GM12878 (cell line): Measurements from ENCODE around the gene EHBP1. TPM values are rescaled to one million over a fixed set of nuclear protein-coding genes. Genes with fewer than 3 reads are reported as not detected.

Experiments used
- ATAC-seq: fragments of 200-7000 bp; cut with Tn5 transposase; 3 replicates; pipeline ENCODE4 v1.9.1; 2020; ENCODE audit warnings: mild to moderate bottlenecking, moderate library complexity
- BruUV-seq: library from RNA; stranded (reverse); fragments of 400-500 nt; replicated peaks from 2 replicates; lab custom pipeline; 2021; lab: Mats Ljungman, UMichigan
- CTCF ChIA-PET: fragments of 300-600 bp; sonication (Branson Sonifier 250); formaldehyde crosslinking; extraction: SDS; loops from one replicate; lab custom pipeline; 2021; ENCODE audit warnings: inconsistent platforms; lab: Yijun Ruan, JAX
- POLR2A ChIA-PET: fragments of 350-600 bp; formaldehyde crosslinking; extraction: SDS; loops from one replicate; lab custom pipeline; 2021; ENCODE audit warnings: inconsistent platforms; lab: Charles Lee
- RAD21 ChIA-PET: fragments of 300-600 bp; sonication (Branson Sonifier 250); formaldehyde crosslinking; loops from one replicate; lab custom pipeline; 2023; ENCODE audit warnings: antibody characterized with exemption; ENCODE audit not compliant: unreplicated experiment; lab: Charles Lee
- SMC1A ChIA-PET: fragments of 300-600 bp; sonication (Branson Sonifier 250); formaldehyde crosslinking; loops from one replicate; lab custom pipeline; 2023; ENCODE audit not compliant: unreplicated experiment, uncharacterized antibody; lab: Charles Lee
- DNase-seq: peaks from one replicate; pipeline ENCODE4 v3.0.0-alpha.2; 2011; ENCODE audit warnings: low read depth, low spot score
- FAIRE-seq: peaks from 3 replicates; lab custom pipeline; 2011; peaks lifted over from hg19 to GRCh38; lab: Jason Lieb, UNC
- H2AFZ ChIP-seq: 2 replicates; pipeline ENCODE4 v1.6.0; 2011; ENCODE audit warnings: low read depth, low read length, control low read depth; ENCODE audit not compliant: control insufficient read depth
- H3K27ac ChIP-seq: 2 replicates; pipeline ENCODE4 v1.5.1; 2011; ENCODE audit warnings: control low read depth; ENCODE audit not compliant: control insufficient read depth, insufficient read depth
- H3K27me3 ChIP-seq, 2 experiments: replicated peaks in 1 of 2; 2 replicates each; pipeline versions ENCODE4 v1.6.0 to v1.6.1; 2011; ENCODE audit warnings: low read length in 1 of 2; ENCODE audit not compliant: control insufficient read depth in 2 of 2, insufficient read depth in 2 of 2
- H3K36me3 ChIP-seq, 2 experiments: 2 replicates each; pipeline ENCODE4 v1.5.1; 2011; ENCODE audit warnings: low read length in 1 of 2; ENCODE audit not compliant: control insufficient read depth in 2 of 2, insufficient read depth in 2 of 2
- H3K4me1 ChIP-seq: 2 replicates; pipeline ENCODE4 v1.6.1; 2011; ENCODE audit warnings: mild to moderate bottlenecking, low read length, moderate library complexity, mixed read lengths; ENCODE audit not compliant: control insufficient read depth, insufficient read depth
- H3K4me2 ChIP-seq: 2 replicates; pipeline ENCODE4 v1.6.0; 2011; ENCODE audit warnings: control low read depth; ENCODE audit not compliant: control insufficient read depth, insufficient read depth
- H3K4me3 ChIP-seq: fragments of 200-600 bp; sonication (generic); 2 replicates; pipeline ENCODE4 v1.5.1; 2016
- H3K79me2 ChIP-seq: 2 replicates; pipeline ENCODE4 v1.6.0; 2011; ENCODE audit warnings: low read length; ENCODE audit not compliant: control insufficient read depth, insufficient read depth
- H3K9ac ChIP-seq: 2 replicates; pipeline ENCODE4 v1.8.0; 2011; ENCODE audit warnings: low read length, control low read depth, mixed read lengths; ENCODE audit not compliant: control insufficient read depth, insufficient read depth
- H3K9me3 ChIP-seq: replicated peaks from 3 replicates; pipeline ENCODE4 v1.5.1; 2011; ENCODE audit warnings: mild to moderate bottlenecking, low read length; ENCODE audit not compliant: control insufficient read depth, insufficient read depth
- H4K20me1 ChIP-seq: 2 replicates; pipeline ENCODE4 v1.6.0; 2011; ENCODE audit not compliant: control insufficient read depth, insufficient read depth
- BRCA1 ChIP-seq: IDR thresholded peaks from 2 replicates; pipeline ENCODE4 v1.6.1; 2011; ENCODE audit warnings: low read depth, low read length, improper control_type of control experiment
- EGR1 ChIP-seq, 2 experiments: IDR thresholded peaks; 1 replicate in 1 of 2; 2 replicates in 1 of 2; pipeline ENCODE4 v1.6.1; 2011 to 2012; ENCODE audit warnings: low read depth in 2 of 2, low read length in 2 of 2, borderline replicate concordance in 1 of 2, mild to moderate bottlenecking in 1 of 2, moderate library complexity in 1 of 2
- ETV6 ChIP-seq, 2 experiments: fragments of 450-650 bp in 1 of 2; IDR thresholded peaks in 1 of 2; conservative IDR thresholded peaks in 1 of 2; 2 replicates each; pipeline ENCODE4 v1.6.1; 2014; ENCODE audit warnings: antibody characterized with exemption in 1 of 2, borderline replicate concordance in 1 of 2, low read depth in 1 of 2, mild to moderate bottlenecking in 1 of 2, moderate library complexity in 1 of 2
- MYC ChIP-seq: IDR thresholded peaks from 2 replicates; pipeline ENCODE4 v1.6.1; 2011; ENCODE audit warnings: mild to moderate bottlenecking, low read length, moderate library complexity, inconsistent platforms; ENCODE audit not compliant: insufficient read depth, insufficient replicate concordance, insufficient read length, severe bottlenecking
- NFYA ChIP-seq: IDR thresholded peaks from 2 replicates; pipeline ENCODE4 v1.6.1; 2011; ENCODE audit warnings: low read depth, mild to moderate bottlenecking, low read length, improper control_type of control experiment, borderline replicate concordance
- RAD51 ChIP-seq: fragments of 450-650 bp; IDR thresholded peaks from 2 replicates; pipeline ENCODE4 v1.6.1; 2016; ENCODE audit warnings: moderate library complexity, mild to moderate bottlenecking, inconsistent platforms
- RUNX3 ChIP-seq: IDR thresholded peaks from 2 replicates; pipeline ENCODE4 v1.6.1; 2012; ENCODE audit warnings: low read length, inconsistent platforms
- SIN3A ChIP-seq: IDR thresholded peaks from 2 replicates; pipeline ENCODE4 v1.6.1; 2012; ENCODE audit warnings: low read depth, low read length, improper control_type of control experiment
- TCF3 ChIP-seq: IDR thresholded peaks from 2 replicates; pipeline ENCODE4 v1.6.1; 2012; ENCODE audit warnings: low read depth, mild to moderate bottlenecking, low read length, borderline replicate concordance; ENCODE audit not compliant: insufficient read depth
- ZBED1 ChIP-seq: IDR thresholded peaks from 2 replicates; pipeline ENCODE4 v1.6.1; 2016; ENCODE audit warnings: borderline replicate concordance
- WGBS: methylation state at CpG from one replicate; pipeline ENCODE4 v1.1.6; 2016; ENCODE audit warnings: low lambda C conversion rate; ENCODE audit not compliant: insufficient replicate concordance, insufficient coverage; ENCODE audit errors: missing lambda C conversion rate; 5-methylcytosine and 5-hydroxymethylcytosine counted together
- in situ Hi-C: fragments of 300-500 bp; cut with MboI; formaldehyde crosslinking; loops from 9 replicates; pipeline ENCODE4 v1.14.3; 2018; ENCODE audit warnings: mixed read lengths
- intact Hi-C: fragments of 100-400 bp; cut with micrococcal nuclease; formaldehyde crosslinking; loops from one replicate; pipeline ENCODE4 v1.14.2; 2022; ENCODE audit not compliant: unreplicated experiment
- polyA plus RNA-seq, 11 experiments: library from polyadenylated mRNA; depleted of rRNA in 4 of 11; unstranded in 6 of 11; stranded (reverse) in 5 of 11; fragments of >200 nt; fragmentation: Nextera tagmentation in 4 of 11; fragmentation: Illumina TruSeq in 1 of 11; extraction: Ambion mirVana in 4 of 11; extraction: Trizol in 1 of 11; gene quantifications; 1 replicate in 1 of 11; 2 replicates in 10 of 11; pipeline versions ENCODE4 v1.2.1 to v1.2.3, GENCODE V29; 2011 to 2016; ENCODE audit warnings: inconsistent platforms in 2 of 11, missing spikeins in 2 of 11, low read depth in 1 of 11
- total RNA-seq, 4 experiments: library from RNA; depleted of rRNA in 3 of 4; stranded (reverse); fragments of >200 nt in 3 of 4; fragmentation: Illumina TruSeq in 1 of 4; extraction: Trizol in 1 of 4; gene quantifications; 2 replicates each; pipeline versions ENCODE4 v1.2.1 to v1.2.3, GENCODE V29; 2013 to 2021
- TF ChIP-seq, protein P1 (sequence below): IDR thresholded peaks from 2 replicates; pipeline ENCODE4 v1.6.1; 2012; ENCODE audit warnings: mild to moderate bottlenecking, low read depth, low read length
- TF ChIP-seq, protein P2 (sequence below): fragments of 450-650 bp; IDR thresholded peaks from 2 replicates; pipeline ENCODE4 v1.6.1; 2018; ENCODE audit warnings: borderline replicate concordance, mild to moderate bottlenecking; ENCODE audit not compliant: partially characterized antibody

The EHBP1 gene
- total and polyA plus RNA-seq, 10 of the 15 experiments (the other 5 are each of a cell fraction or from before 2014, with no cell fraction given) = 5.7 to 26.1 (median 13.6) TPM

DNA sequence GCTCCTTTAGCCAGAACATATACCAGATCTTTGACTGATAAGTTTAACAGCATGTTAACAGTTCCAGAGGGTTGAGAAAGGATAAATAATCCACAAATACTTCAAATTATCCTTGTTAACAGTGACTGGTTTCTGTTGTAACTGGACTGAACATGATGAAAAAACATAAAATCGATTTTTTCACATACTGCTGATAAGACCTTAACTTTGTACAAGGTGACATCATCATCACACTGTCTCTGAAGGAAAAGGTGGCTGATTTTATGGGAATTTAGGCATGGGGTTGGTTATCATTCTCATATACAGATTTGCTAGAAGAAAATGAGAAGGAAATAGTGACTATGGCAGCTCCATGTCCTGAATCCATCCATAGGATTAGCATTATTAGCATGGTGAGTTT, 381.2 kb downstream of the EHBP1 start (continued):
- TF ChIP-seq, protein P1, sequence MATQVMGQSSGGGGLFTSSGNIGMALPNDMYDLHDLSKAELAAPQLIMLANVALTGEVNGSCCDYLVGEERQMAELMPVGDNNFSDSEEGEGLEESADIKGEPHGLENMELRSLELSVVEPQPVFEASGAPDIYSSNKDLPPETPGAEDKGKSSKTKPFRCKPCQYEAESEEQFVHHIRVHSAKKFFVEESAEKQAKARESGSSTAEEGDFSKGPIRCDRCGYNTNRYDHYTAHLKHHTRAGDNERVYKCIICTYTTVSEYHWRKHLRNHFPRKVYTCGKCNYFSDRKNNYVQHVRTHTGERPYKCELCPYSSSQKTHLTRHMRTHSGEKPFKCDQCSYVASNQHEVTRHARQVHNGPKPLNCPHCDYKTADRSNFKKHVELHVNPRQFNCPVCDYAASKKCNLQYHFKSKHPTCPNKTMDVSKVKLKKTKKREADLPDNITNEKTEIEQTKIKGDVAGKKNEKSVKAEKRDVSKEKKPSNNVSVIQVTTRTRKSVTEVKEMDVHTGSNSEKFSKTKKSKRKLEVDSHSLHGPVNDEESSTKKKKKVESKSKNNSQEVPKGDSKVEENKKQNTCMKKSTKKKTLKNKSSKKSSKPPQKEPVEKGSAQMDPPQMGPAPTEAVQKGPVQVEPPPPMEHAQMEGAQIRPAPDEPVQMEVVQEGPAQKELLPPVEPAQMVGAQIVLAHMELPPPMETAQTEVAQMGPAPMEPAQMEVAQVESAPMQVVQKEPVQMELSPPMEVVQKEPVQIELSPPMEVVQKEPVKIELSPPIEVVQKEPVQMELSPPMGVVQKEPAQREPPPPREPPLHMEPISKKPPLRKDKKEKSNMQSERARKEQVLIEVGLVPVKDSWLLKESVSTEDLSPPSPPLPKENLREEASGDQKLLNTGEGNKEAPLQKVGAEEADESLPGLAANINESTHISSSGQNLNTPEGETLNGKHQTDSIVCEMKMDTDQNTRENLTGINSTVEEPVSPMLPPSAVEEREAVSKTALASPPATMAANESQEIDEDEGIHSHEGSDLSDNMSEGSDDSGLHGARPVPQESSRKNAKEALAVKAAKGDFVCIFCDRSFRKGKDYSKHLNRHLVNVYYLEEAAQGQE = no peak
- TF ChIP-seq RUNX3 (no peak), RAD51 (no peak), BRCA1 (no peak), ZBED1 (no peak)

DNA sequence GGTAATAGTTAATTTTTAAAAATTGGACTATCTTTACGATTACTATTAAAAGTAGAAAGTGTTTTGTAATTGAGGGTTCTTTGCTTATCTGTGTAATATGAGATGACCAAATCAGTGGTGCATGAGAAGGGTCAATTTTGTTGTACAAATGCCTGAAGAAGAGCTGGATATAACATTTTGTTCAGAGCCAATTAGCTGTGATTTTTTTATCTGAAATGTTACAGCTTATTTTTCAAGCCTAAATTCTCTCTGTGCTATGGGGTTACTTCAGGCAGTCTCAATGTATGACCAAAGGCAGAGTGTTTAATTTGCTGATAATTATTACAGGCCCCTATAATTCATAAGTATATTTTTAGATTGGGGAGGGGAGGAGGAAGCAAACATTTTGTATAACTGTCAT, 386.9 kb downstream of the EHBP1 start:
- no peaks in the 10 kb centered on the region for H3K36me3 ChIP-seq
- H2AFZ ChIP-seq = no peak overlapping the region
- ChIA-PET CTCF (interaction anchor here (0.9 to 1.5 kb wide), 3 partner anchors 13 to 38 kb away, joined by 3 to 4 read pairs (median 3); no protein-coding TSS in a partner anchor), POLR2A (no interaction called here), SMC1A (interaction anchor here (0.7 to 1.2 kb wide), 4 partner anchors 12 to 253 kb away, joined by 3 to 4 read pairs (median 3); no protein-coding TSS in a partner anchor), RAD21 (no interaction called here)
- H3K79me2 ChIP-seq = no peaks in the 10 kb centered on the region
- in situ Hi-C loops = no loop called here
- WGBS = 0% methylated on average over 1 of the region's 1 CpG
- intact Hi-C loops = no loop called here
- ATAC-seq (no peak), FAIRE-seq (no peak), DNase-seq (no peak)
- H3K27me3 ChIP-seq = no peaks in the 10 kb centered on the region
- BruUV-seq = no TSS peak
- no peak overlapping the region for H3K27ac ChIP-seq
- no peaks in the 10 kb centered on the region for H3K4me1 ChIP-seq
- no peaks in the 10 kb centered on the region for H4K20me1 ChIP-seq
- H3K4me3 ChIP-seq = no peak overlapping the region
- H3K4me2 ChIP-seq = no peak overlapping the region
- H3K9me3 ChIP-seq = no peaks in the 10 kb centered on the region
- no peak for TF ChIP-seq BRCA1
- TF ChIP-seq ETV6 (conservative IDR thresholded peaks at IDR 0.05 in 1 of 2, IDR thresholded peaks at IDR 0.05 in 1 of 2; ENCODE audit: borderline replicate concordance in 1 of 2, low read depth in 1 of 2) = no peak
- no peak for TF ChIP-seq NFYA
- TF ChIP-seq, protein P2, sequence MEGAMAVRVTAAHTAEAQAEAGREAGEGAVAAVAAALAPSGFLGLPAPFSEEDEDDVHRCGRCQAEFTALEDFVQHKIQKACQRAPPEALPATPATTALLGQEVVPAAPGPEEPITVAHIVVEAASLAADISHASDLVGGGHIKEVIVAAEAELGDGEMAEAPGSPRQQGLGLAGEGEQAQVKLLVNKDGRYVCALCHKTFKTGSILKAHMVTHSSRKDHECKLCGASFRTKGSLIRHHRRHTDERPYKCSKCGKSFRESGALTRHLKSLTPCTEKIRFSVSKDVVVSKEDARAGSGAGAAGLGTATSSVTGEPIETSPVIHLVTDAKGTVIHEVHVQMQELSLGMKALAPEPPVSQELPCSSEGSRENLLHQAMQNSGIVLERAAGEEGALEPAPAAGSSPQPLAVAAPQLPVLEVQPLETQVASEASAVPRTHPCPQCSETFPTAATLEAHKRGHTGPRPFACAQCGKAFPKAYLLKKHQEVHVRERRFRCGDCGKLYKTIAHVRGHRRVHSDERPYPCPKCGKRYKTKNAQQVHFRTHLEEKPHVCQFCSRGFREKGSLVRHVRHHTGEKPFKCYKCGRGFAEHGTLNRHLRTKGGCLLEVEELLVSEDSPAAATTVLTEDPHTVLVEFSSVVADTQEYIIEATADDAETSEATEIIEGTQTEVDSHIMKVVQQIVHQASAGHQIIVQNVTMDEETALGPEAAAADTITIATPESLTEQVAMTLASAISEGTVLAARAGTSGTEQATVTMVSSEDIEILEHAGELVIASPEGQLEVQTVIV = no peak
- no peak for TF ChIP-seq MYC
- no peak for TF ChIP-seq EGR1 (IDR thresholded peaks at IDR 0.05; ENCODE audit: borderline replicate concordance in 1 of 2, low read depth in 2 of 2, low read length in 2 of 2)
- TF ChIP-seq TCF3 = no peak
- TF ChIP-seq SIN3A = no peak
- no peak overlapping the region for H3K9ac ChIP-seq
